Transverse colon (tissue), 4 donors: ENCODE results near the gene STK35.

ENCODE experiments used
- CTCF ChIP-seq, 5 experiments: fragments of 200-600 bp in 3 of 5; fragments of 450-650 bp in 2 of 5; sonication (generic) in 3 of 5; IDR thresholded peaks; 1 replicate in 2 of 5; 2 replicates in 3 of 5; pipeline ENCODE4 v1.5.1; 2016 to 2017; ENCODE audit warnings: antibody characterized with exemption in 5 of 5, inconsistent platforms in 3 of 5, mild to moderate bottlenecking in 2 of 5, moderate library complexity in 1 of 5
- POLR2A ChIP-seq: fragments of 450-650 bp; IDR thresholded peaks from one replicate; pipeline ENCODE4 v1.6.1; 2016; ENCODE audit warnings: antibody characterized with exemption, mild to moderate bottlenecking, moderate library complexity
- POLR2AphosphoS5 ChIP-seq, 3 donors: sonication (generic); formaldehyde crosslinking; IDR thresholded peaks; one replicate each; pipeline ENCODE4 v1.6.1; 2016; ENCODE audit warnings: antibody characterized with exemption in 3 of 3

DNA sequence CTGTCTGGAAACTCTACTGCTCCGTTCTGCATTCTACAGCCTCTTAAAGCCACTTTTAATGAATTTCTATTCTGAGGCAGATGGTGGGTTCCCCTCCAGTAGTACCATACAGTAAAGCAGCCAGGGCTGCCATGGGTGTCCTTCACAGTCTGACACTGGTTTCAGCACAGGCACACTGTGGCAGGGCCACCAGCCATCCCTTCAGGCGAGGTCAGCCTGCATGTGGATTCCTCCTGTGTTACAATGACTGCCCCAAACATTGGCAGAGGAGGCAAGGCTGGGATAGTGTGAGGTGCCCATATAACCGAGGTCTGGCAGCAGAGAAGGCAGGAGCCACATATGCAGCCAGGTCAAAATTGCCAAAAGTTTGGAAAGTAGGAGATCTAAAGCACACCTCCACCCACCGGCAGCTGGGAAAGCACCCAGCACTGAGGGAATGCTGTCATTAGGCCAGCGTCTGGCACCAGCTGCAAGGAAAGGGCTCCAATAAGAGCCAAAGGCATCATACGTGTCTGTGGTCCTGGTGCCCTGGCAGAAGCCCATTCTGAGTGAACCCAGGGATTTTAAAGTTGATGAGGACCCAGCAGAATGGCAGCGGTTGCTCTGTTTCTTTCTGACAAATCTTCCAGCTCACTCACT lies 24.0 kb downstream of the STK35 start:
- TF ChIP-seq POLR2AphosphoS5 (IDR thresholded peaks at IDR 0.05) (no peak), CTCF (IDR thresholded peaks at IDR 0.05) (no peak), POLR2A (no peak)
